T-helper 2 cell (primary cell): Measurements from ENCODE around the gene ELMO3.

Experiments
- DNase-seq, 5 experiments: peaks; one replicate each; pipeline versions ENCODE4 v3.0.0 to v3.0.0-alpha.2; 2012 to 2022

Gene ELMO3

DNA sequence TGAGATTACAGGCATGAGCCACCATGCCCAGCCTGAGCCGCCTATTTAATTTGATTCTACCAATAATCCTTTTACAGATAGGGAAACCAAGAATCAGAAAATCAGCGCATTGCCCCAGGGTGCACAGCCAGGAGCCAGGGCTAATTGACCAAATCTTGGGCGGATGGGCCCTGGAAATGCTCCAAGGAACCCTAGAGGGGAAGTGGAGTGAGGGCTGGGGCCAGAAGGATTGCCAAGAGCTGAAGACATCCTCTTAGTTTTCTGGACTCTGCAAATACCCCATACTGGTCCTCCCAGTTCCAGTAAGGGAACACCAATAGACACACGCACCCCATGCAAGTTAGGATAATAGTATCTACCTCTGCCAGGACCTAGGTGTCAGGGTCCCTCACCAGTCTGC is 44.5 kb downstream of the ELMO3 start:
- DNase-seq, result no peak

DNA sequence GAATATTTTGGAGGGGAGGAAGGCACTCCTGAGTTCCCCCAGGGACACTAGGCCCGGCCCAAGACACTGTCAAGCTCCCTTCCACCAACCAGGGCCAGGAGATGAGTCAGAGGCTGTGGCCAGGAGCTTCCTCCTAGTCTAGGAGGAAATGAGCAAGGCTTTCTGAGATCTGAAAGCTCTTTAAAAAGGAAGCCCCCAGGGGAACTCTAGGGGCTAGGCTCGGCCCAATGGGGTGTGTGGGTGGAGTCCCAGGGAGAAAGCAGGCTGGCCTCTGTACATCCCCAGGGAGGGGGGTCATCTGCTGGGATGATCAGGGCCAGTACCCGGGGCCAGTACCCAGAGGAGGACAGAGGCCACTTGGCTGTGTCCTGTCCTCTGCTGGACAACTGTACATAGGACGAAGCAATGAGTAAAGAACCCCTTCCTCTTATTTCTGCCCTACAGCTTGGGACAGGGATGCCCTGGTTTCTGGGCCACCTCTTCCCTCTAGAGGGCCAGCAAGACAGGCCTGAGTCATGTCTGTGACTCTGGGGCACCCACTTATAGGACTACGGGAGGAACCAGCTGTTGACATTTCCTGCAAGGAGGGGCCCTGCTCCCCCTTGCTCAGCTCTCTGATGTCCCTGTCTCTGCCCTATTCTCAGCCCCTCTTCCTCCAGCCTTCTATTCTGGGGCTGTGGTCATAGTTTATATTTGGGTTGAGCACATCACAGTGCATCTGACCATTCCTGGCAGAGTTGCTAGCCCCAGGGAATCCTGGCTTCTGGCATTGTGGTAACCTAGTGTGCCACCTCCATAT is 45.7 kb downstream of the ELMO3 start:
- DNase-seq, result peak; percentile 35 to 89 (median 64)

DNA sequence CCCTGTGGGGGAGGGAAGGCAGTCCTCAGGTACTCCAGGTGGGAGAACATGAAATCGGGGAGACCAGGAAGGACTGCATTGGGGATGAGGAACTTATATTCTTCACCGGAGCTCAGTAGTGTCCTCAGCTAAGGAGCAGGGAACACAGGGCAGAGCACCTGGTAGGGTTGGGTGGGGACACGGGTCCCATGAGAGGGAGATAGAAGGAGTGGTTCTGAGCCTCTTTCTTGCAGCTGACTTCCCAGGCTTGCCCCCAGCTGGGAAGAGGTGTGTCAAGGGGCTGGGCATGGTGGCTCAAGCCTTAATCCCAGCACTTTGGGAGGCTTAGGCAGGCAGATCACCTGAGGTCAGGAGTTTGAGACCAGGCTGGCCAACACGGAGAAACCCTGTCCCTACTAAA is 46.3 kb downstream of the ELMO3 start:
- DNase-seq, result no peak

DNA sequence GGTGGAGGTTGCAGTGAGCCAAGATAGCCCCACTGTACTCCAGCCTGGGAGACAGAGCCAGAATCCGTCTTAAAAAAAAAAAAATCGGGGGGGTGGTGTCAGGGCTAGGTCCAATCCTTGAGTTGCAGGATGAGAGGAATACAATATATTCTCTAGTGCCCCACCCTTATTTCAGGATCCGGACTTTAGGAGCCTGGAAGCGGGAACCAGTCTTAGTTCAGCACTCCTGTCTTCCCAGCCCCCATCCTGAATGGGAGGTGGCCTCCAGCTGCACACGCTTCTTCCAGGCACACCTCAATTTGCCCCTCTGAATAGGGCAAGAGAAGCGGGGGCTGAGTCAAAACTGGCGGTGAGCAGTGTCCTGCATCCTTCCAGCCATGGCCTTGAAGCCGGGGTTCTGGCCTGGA is 46.7 kb downstream of the ELMO3 start:
- no peak for DNase-seq

DNA sequence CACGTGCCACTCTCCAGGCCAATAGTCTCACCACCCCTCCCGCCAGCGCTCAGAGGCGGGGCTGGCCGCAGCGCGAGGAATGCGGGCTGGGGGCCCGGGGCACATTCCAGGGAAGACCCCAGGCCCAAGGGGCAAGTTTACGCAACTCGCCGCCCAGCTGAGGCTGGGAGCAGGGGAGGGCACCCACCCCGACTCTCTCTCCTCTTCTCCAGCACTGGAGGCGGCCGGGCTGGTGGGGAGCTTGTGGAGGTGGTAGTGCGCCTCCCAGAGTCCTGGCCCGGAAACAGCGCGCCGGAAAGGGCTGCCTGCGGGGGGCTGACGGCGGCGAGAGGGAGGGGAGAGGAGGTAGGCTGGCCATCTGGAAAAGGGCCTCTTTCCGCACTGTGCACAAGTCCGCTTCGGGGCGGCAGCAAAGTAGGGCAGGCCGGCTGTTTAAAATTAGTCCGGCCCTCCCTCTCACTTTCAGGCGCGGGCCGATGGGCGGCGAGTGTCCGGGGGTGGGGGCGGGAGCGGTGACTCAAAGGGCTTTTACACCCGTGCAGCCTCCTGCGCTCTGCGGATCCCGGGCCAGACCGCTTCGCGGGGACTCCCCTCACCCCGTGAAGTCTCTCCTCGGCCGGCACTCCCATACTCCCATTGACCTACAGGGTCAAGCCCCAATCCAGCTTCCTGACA is 47.3 kb downstream of the ELMO3 start:
- DNase-seq, result peak in 3 of 5 experiments; percentile 29 to 64 (median 36)

DNA sequence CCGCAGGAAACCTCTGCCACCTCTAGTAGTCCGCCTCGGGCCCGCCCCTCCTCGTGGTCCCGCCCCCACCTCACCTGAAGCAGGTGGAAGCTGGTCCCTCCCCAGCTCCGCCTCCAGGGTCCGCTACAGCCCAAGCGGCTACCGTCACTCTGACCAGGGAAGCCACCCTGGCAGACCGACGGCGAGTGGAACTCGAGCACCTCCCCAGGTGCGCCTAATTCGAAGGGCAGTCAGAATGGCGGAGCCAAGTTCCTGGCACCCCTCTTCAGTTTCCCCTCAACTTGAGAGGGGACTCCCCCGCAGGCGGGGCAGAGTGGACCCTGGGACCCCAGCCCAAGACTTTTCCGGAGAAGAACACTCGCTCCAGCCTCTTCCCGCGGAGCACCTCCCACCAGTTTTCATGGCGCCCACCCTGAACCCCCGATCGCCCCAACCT is 47.8 kb downstream of the ELMO3 start:
- peak in 2 of 5 experiments; percentile 30 to 38 for DNase-seq

DNA sequence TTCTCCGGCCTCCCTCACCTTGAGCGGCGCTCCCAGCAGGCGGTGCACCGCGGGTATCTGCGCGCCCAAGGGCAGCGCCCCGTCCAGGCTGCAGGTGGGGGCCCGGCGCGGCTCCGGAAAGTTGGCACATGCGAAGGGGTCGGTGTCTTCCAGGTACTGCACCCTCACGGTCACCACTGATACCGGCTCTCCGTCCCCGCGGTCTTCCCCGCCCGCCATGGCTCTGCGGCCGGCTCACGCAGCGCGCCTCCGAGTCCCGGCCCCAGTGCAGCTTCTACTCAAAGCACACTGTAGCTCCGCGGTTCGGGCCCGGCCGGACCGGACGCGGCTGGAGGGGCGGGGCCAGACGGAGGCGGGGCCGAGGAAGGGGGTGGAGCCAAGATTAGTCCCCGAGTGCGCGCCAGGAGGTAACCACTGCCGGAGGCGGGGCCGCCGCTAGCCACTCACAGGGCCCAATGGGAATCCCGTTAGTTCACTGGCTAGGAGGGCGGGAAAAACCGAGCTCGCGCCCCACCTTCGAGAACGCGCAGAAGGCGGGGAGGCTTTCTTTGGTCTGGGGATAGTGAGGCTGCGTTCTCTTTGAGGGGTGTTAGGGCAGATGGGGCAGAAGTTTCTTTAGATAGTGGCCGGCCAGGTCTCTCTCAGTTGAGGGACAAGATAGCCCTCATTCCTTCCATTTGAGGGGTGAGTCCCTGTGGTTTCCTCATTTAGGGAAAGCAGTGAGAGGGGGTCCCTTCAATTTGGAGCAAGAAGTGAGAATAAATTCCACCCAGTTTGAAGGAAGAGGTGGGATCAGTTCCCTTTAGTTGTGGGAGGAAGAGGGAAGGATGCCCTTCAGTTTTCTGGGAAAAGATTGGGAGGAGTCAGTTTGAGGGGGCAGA is 48.5 kb downstream of the ELMO3 start, which contains the start of gene FHOD1:
TSS of gene FHOD1 (minus strand) at position 290 of the 881 bp plus-strand sequence. CDS start at position 219, 71 bp downstream.
- peak; percentile 93 to 97 (median 95) for DNase-seq

DNA sequence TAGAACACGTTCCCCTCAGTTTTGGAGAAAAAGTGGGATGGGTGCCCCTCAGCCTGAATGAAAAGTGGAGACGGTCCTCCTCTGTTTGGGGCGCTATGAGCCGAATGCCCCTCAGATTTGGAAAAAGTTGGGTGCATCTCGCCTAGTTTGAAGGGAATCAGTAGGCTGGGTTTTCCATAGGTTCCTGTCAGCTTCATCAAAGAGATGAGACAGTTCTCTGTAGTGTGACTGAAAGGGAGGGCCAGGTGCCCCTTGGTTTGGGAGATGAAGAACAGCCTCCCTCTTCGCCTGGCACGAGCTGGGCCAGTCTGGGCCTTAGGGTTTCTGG is 49.1 kb downstream of the ELMO3 start:
- DNase-seq, result no peak

DNA sequence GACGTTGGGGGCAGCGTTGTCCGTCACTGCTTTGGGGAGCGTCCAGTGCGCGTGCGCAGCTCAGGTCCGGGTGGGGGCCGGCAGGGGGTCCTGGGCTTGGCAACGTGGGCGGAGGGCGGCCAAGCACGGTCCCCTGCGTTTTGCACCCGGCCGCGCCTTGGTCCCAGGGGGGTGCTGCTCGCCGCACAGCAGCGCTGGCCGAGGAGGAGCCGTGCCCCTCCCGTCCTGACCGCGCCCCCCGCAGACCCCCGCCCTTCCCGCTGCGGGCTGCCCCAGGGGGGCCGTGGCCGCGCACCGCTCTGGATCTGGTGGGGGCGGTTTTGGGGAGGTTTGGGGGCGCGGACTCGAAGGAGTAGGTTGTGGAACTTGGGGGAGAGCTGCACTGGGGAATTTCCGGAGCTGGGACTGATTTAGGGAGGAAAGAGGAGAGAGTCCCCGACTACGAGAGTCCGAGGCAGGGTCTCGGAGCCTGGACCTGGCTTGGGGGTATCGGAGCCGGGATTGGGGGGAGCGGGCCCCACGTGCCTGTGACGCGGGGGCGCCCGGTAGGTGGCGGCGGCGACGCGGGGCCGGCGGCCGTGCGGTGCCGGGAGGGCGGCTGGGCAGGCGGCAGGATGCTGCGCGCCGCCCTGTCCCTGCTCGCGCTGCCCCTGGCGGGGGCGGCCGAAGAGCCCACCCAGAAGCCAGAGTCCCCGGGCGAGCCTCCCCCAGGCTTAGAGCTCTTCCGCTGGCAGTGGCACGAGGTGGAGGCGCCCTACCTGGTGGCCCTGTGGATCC is 49.7 kb downstream of the ELMO3 start, which contains the start of gene SLC9A5:
TSS of gene SLC9A5 (plus strand) at position 579 of the 777 bp plus-strand sequence. CDS start at position 615, 36 bp downstream.
- peak in 1 of 5 experiments; percentile 45 for DNase-seq

DNA sequence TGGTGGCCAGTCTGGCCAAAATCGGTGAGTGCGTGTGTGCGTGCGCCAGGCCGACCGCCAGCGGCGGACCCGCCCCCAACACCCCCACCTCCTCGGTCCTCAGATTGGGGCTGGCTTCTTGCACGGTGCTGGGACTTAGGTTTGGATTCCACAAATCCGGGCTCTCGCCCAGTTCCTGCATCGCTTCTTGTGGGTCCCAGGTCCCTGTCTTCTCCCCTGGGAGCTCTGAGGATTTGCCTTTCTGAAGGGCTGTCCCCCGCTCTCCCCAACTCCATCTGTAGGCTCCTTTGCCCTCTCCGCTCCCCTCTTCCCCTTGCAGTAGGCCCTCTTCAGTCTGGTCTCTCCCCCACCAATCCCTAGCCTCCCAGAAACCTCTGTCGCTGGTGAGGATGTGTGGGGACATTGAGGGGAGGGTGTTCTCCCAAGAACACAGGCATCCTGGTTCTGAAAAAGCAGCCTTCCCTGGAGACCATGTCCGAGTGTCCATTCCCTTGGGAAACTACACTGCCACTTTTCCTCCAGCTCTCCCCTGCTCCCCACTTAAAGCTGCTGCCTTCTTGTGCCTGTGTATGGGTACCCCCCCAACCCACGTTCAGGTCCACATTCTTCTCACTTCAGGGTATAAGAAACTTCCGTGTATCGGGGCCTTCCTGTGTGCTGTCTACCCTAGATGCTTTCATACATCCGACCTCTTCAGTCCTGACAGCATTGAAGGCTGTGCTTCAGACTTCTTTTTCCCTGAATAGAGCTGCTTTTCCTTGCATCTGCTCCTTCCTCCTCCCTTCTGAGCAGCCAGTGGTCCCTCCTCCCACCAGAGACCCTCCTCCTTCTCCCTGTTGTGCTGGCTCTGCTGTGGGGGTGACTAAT is 50.5 kb downstream of the ELMO3 start:
- DNase-seq, result no peak

DNA sequence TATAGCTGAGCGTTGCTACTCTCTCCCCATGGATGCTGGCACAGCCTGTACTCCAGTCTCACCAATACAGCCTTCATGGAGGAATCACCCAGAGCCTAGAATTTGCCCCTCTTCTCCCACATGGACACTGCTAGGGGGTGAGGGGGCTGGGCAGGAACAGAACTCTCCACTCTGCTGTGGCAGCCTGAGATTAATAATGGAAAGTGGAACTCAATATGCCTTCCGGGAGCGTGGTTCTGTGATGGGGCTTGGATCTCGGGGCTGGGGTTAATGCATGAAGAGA is 51.1 kb downstream of the ELMO3 start:
- DNase-seq, result no peak

DNA sequence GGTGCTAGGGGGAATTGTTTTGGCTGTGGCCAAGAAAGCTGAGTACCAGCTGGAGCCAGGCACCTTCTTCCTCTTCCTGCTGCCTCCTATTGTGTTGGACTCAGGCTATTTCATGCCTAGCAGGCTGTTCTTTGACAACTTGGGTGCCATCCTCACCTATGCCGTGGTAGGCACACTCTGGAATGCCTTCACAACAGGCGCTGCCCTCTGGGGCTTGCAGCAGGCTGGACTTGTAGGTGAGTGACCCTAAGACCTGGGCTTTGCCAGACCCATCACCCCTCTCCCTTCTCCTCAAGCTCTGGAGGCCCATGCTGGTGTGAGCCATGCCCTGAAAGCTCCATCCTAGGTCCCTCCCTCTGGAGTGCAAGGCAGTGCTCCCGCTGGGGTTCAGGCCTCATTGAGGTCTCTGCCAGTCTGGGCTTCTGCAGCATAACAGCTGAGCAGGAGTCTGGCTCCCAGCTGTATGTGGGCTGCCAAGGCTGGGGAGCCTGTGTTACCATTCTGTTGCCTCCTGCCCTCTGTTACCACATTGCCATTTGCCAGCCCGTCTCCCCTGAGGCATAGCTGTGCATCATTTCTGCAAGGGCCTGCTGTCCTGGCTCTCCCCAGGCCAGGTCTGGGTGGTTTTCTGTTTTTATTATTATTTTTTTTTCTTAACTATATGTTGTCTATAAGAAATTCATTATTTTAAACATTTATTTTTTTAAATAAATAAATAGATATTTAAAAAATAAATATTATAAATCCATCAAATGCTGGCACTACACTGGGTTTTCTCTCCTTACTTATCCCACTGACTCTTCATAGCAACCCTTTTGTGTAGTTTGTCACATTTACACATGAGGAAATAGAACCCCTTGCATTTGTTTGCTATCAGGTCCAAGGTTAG is 53.9 kb downstream of the ELMO3 start:
- DNase-seq, result no peak
